GM23338 (cell line): ENCODE measurements around the gene KCTD2. TPM values are rescaled to one million over a fixed set of nuclear protein-coding genes. Genes with fewer than 3 reads are reported as not detected.
"Not testable (repeated sequence)": the region's sequence is repeated elsewhere in the genome, so short reads cannot be mapped to it uniquely, and the experiment has no call there.

Source experiments
- ATAC-seq: fragments of 200-7000 bp; cut with Tn5 transposase; 3 replicates; pipeline ENCODE4 v1.9.1; 2020
- DNase-seq: peaks from one replicate; pipeline ENCODE4 v3.0.0-alpha.2; 2015; ENCODE audit warnings: low spot score
- H2AFZ ChIP-seq: fragments of 200-600 bp; sonication (generic); 2 replicates; pipeline ENCODE4 v1.8.0; 2016; ENCODE audit warnings: antibody characterized with exemption, mild to moderate bottlenecking, moderate library complexity
- H3F3A ChIP-seq: fragments of 200-600 bp; sonication (generic); replicated peaks from 2 replicates; pipeline ENCODE4 v1.8.0; 2017; ENCODE audit warnings: antibody characterized with exemption, mixed run types, low read depth
- H3K27ac ChIP-seq: fragments of 200-600 bp; sonication (generic); 2 replicates; pipeline ENCODE4 v1.6.1; 2016; ENCODE audit warnings: low read depth
- H3K27me3 ChIP-seq: fragments of 200-600 bp; sonication (generic); 2 replicates; pipeline ENCODE4 v1.8.0; 2016; ENCODE audit warnings: mild to moderate bottlenecking, mixed run types, moderate library complexity; ENCODE audit not compliant: insufficient read depth
- H3K36me3 ChIP-seq: fragments of 200-600 bp; sonication (generic); 2 replicates; pipeline ENCODE4 v1.8.0; 2016; ENCODE audit warnings: mild to moderate bottlenecking; ENCODE audit not compliant: insufficient read depth
- H3K4me1 ChIP-seq: fragments of 200-600 bp; sonication (generic); 2 replicates; pipeline ENCODE4 v1.8.0; 2016; ENCODE audit warnings: mild to moderate bottlenecking, moderate library complexity; ENCODE audit not compliant: insufficient read depth
- H3K4me2 ChIP-seq: fragments of 200-600 bp; sonication (generic); 2 replicates; pipeline ENCODE4 v1.7.1; 2017; ENCODE audit warnings: mixed run types
- H3K4me3 ChIP-seq: fragments of 200-600 bp; sonication (generic); 2 replicates; pipeline ENCODE4 v1.6.1; 2016; ENCODE audit warnings: mixed run types
- H3K79me2 ChIP-seq: fragments of 200-600 bp; sonication (generic); replicated peaks from 2 replicates; pipeline ENCODE4 v1.8.0; 2017; ENCODE audit warnings: mild to moderate bottlenecking; ENCODE audit not compliant: insufficient read depth
- H3K9me2 ChIP-seq: fragments of 200-600 bp; sonication (generic); 2 replicates; pipeline ENCODE4 v1.8.0; 2017; ENCODE audit not compliant: insufficient read depth
- H4K20me1 ChIP-seq: fragments of 200-600 bp; sonication (generic); replicated peaks from 2 replicates; pipeline ENCODE4 v1.8.0; 2017; ENCODE audit warnings: mild to moderate bottlenecking; ENCODE audit not compliant: insufficient read depth
- H3K27ac Mint-ChIP-seq: 2 replicates; pipeline ENCODE4 v1.8.0; 2020; ENCODE audit warnings: inconsistent platforms, mild to moderate bottlenecking, moderate library complexity, mixed read lengths
- H3K27me3 Mint-ChIP-seq: 3 replicates; pipeline ENCODE4 v1.8.0; 2022; ENCODE audit warnings: low read depth, mild to moderate bottlenecking, moderate library complexity, mixed read lengths, inconsistent platforms; ENCODE audit not compliant: insufficient read depth, poor library complexity
- H3K36me3 Mint-ChIP-seq: 3 replicates; pipeline ENCODE4 v1.8.0; 2021; ENCODE audit warnings: low read depth, mild to moderate bottlenecking, inconsistent platforms, moderate library complexity, mixed read lengths
- H3K4me1 Mint-ChIP-seq: 3 replicates; pipeline ENCODE4 v1.8.0; 2020; ENCODE audit warnings: mild to moderate bottlenecking, inconsistent platforms, mixed read lengths
- H3K4me3 Mint-ChIP-seq: 3 replicates; pipeline ENCODE4 v1.8.0; 2021; ENCODE audit warnings: moderate library complexity, mild to moderate bottlenecking, inconsistent platforms, mixed read lengths
- H3K9me3 Mint-ChIP-seq: 3 replicates; pipeline ENCODE4 v1.8.0; 2020; ENCODE audit warnings: moderate library complexity, mild to moderate bottlenecking, inconsistent platforms, mixed read lengths
- CREB1 ChIP-seq: fragments of 250-450 bp; sonication (Bioruptor Pico); IDR thresholded peaks from 2 replicates; pipeline ENCODE4 v1.5.0; 2020; ENCODE audit warnings: low read depth, mild to moderate bottlenecking, moderate library complexity
- EZH2 ChIP-seq: fragments of 200-600 bp; sonication (generic); IDR thresholded peaks from one replicate; pipeline ENCODE4 v1.8.0; 2017; ENCODE audit warnings: antibody characterized with exemption, mild to moderate bottlenecking, low read depth; ENCODE audit not compliant: unreplicated experiment
- EZH2phosphoT487 ChIP-seq: fragments of 200-600 bp; sonication (generic); IDR thresholded peaks from one replicate; pipeline ENCODE4 v1.8.1; 2018; ENCODE audit warnings: antibody characterized with exemption; ENCODE audit not compliant: unreplicated experiment
- JUNB ChIP-seq: IDR thresholded peaks from one replicate; pipeline ENCODE4 v1.6.1; 2016; ENCODE audit warnings: antibody characterized with exemption; ENCODE audit not compliant: unreplicated experiment
- NANOG ChIP-seq: IDR thresholded peaks from 2 replicates; pipeline ENCODE4 v1.6.1; 2016; ENCODE audit warnings: antibody characterized with exemption, borderline replicate concordance
- POLR2AphosphoS5 ChIP-seq: IDR thresholded peaks from 2 replicates; pipeline ENCODE4 v1.6.1; 2016; ENCODE audit warnings: antibody characterized with exemption, low read depth
- STAT1 ChIP-seq: IDR thresholded peaks from one replicate; pipeline ENCODE4 v1.6.1; 2016; ENCODE audit warnings: antibody characterized with exemption; ENCODE audit not compliant: unreplicated experiment
- ZNF114 ChIP-seq: fragments of 250-450 bp; sonication (Bioruptor Pico); IDR thresholded peaks from 2 replicates; pipeline ENCODE4 v1.5.0; 2020; ENCODE audit warnings: mild to moderate bottlenecking, moderate library complexity
- ZNF331 ChIP-seq: fragments of 250-450 bp; sonication (Bioruptor Pico); IDR thresholded peaks from 2 replicates; pipeline ENCODE4 v1.5.0; 2020; ENCODE audit warnings: low read depth, mild to moderate bottlenecking, moderate library complexity
- polyA plus RNA-seq: library from polyadenylated mRNA; unstranded; fragments of >200 nt; fragmentation: Nextera tagmentation; extraction: Ambion mirVana; gene quantifications from 2 replicates; pipeline ENCODE4 v1.2.1, GENCODE V29; 2016
- total RNA-seq: library from RNA; depleted of rRNA; stranded (reverse); fragments of >200 nt; shearing (Covaris generic); gene quantifications from 2 replicates; pipeline ENCODE4 v1.2.3, GENCODE V29; 2014
- TF ChIP-seq, protein P1 (sequence below): IDR thresholded peaks from 2 replicates; pipeline ENCODE4 v1.6.1; 2016; ENCODE audit warnings: antibody characterized with exemption
- TF ChIP-seq, protein P2 (sequence below): IDR thresholded peaks from one replicate; pipeline ENCODE4 v1.6.1; 2018; ENCODE audit warnings: antibody characterized with exemption; ENCODE audit not compliant: unreplicated experiment
- TF ChIP-seq, protein P3 (sequence below), 2 experiments: fragments of 200-600 bp in 1 of 2; sonication (generic) in 1 of 2; conservative IDR thresholded peaks; 2 replicates each; pipeline versions ENCODE4 v1.5.1 to v1.6.1; 2016 to 2017; ENCODE audit warnings: antibody characterized with exemption in 2 of 2, low read depth in 2 of 2, mild to moderate bottlenecking in 2 of 2, moderate library complexity in 1 of 2

The KCTD2 gene
- total and polyA plus RNA-seq, 2 experiments from 2014 or later = 7.4 to 30.0 TPM

DNA sequence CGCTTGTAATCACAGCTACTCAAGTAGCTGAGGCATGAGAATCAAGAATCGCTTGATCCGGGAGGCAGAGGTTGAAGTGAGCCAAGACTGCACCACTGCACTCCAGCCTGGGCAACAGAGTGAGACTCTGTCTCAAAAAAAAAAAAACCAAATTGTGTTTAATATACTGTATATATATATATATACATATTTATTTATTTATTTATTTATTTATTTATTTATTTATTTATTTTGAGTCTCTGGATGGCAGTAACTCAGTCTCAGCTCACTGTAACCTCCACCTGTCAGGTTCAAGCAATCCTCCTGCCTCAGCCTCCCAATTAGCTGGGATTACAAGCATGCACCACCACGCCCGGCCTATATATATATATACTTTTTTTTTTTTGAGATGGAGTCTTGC lies 25.9 kb downstream of the KCTD2 start:
- not testable (repeated sequence) for H3K79me2 ChIP-seq, H3K27me3 ChIP-seq, H3K4me1 Mint-ChIP-seq, H3K4me2 ChIP-seq, ATAC-seq, H3K9me3 Mint-ChIP-seq, H3K4me3 ChIP-seq, H3K27ac Mint-ChIP-seq, H4K20me1 ChIP-seq, H2AFZ ChIP-seq, H3K4me3 Mint-ChIP-seq, DNase-seq, H3K36me3 ChIP-seq, H3F3A ChIP-seq, H3K27ac ChIP-seq, H3K36me3 Mint-ChIP-seq, H3K9me2 ChIP-seq, H3K4me1 ChIP-seq
- H3K27me3 Mint-ChIP-seq = peaks cover 10% of the 10 kb centered on the region

DNA sequence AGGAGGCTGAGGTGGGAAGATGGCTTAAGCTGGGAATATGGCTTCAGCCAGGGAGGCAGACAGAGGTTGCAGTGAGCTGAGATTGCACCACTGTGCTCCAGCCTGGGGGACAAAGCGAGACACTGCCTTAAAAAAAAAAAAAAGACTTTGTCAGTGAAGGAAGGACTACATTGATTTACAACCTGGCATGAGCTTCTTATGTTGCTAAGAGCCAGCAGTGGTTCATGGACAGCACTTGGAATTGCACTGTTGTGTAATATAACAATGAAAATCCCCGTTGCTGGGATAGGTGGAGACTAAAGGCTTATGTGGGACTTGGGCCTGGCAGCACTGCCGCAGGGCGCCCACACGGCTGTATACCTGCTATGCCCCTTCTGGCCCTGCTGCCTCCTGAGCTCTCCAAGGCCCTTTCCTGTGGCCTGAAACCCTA lies 26.6 kb downstream of the KCTD2 start:
- Histone ChIP-seq H3K9me2 (no peaks in the 10 kb centered on the region), H3K36me3 (no peaks in the 10 kb centered on the region), H3K4me1 (peaks cover 16% of the 10 kb centered on the region; the same call in 1 of the 2 replicates), H3K4me2 (no peak overlapping the region), H4K20me1 (no peaks in the 10 kb centered on the region), H3K79me2 (no peaks in the 10 kb centered on the region), H3K27ac (no peak overlapping the region), H3K4me3 (no peak overlapping the region), H3F3A (peaks cover 12% of the 10 kb centered on the region; the same call in 1 of the 2 replicates), H2AFZ (no peak overlapping the region), H3K27me3 (no peaks in the 10 kb centered on the region)
- Mint-ChIP-seq H3K9me3 (no peaks in the 10 kb centered on the region), H3K4me3 (no peak overlapping the region), H3K4me1 (peaks cover 10% of the 10 kb centered on the region; the same call in 2 of the 3 replicates), H3K36me3 (no peaks in the 10 kb centered on the region), H3K27me3 (peaks cover 11% of the 10 kb centered on the region), H3K27ac (no peak overlapping the region)
- no peak for DNase-seq
- ATAC-seq = no peak
- TF ChIP-seq, protein P1, sequence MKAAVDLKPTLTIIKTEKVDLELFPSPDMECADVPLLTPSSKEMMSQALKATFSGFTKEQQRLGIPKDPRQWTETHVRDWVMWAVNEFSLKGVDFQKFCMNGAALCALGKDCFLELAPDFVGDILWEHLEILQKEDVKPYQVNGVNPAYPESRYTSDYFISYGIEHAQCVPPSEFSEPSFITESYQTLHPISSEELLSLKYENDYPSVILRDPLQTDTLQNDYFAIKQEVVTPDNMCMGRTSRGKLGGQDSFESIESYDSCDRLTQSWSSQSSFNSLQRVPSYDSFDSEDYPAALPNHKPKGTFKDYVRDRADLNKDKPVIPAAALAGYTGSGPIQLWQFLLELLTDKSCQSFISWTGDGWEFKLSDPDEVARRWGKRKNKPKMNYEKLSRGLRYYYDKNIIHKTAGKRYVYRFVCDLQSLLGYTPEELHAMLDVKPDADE = no peak
- TF ChIP-seq CREB1 (no peak), POLR2AphosphoS5 (no peak), EZH2phosphoT487 (no peak), ZNF114 (CRISPR knock-in tag) (no peak), ZNF331 (CRISPR knock-in tag) (no peak), EZH2 (no peak), NANOG (no peak), JUNB (no peak), STAT1 (no peak)
- TF ChIP-seq, protein P2, sequence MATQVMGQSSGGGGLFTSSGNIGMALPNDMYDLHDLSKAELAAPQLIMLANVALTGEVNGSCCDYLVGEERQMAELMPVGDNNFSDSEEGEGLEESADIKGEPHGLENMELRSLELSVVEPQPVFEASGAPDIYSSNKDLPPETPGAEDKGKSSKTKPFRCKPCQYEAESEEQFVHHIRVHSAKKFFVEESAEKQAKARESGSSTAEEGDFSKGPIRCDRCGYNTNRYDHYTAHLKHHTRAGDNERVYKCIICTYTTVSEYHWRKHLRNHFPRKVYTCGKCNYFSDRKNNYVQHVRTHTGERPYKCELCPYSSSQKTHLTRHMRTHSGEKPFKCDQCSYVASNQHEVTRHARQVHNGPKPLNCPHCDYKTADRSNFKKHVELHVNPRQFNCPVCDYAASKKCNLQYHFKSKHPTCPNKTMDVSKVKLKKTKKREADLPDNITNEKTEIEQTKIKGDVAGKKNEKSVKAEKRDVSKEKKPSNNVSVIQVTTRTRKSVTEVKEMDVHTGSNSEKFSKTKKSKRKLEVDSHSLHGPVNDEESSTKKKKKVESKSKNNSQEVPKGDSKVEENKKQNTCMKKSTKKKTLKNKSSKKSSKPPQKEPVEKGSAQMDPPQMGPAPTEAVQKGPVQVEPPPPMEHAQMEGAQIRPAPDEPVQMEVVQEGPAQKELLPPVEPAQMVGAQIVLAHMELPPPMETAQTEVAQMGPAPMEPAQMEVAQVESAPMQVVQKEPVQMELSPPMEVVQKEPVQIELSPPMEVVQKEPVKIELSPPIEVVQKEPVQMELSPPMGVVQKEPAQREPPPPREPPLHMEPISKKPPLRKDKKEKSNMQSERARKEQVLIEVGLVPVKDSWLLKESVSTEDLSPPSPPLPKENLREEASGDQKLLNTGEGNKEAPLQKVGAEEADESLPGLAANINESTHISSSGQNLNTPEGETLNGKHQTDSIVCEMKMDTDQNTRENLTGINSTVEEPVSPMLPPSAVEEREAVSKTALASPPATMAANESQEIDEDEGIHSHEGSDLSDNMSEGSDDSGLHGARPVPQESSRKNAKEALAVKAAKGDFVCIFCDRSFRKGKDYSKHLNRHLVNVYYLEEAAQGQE = no peak
- TF ChIP-seq, protein P3, sequence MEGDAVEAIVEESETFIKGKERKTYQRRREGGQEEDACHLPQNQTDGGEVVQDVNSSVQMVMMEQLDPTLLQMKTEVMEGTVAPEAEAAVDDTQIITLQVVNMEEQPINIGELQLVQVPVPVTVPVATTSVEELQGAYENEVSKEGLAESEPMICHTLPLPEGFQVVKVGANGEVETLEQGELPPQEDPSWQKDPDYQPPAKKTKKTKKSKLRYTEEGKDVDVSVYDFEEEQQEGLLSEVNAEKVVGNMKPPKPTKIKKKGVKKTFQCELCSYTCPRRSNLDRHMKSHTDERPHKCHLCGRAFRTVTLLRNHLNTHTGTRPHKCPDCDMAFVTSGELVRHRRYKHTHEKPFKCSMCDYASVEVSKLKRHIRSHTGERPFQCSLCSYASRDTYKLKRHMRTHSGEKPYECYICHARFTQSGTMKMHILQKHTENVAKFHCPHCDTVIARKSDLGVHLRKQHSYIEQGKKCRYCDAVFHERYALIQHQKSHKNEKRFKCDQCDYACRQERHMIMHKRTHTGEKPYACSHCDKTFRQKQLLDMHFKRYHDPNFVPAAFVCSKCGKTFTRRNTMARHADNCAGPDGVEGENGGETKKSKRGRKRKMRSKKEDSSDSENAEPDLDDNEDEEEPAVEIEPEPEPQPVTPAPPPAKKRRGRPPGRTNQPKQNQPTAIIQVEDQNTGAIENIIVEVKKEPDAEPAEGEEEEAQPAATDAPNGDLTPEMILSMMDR (conservative IDR thresholded peaks at IDR 0.05; ENCODE audit: low read depth in 2 of 2) = no peak
